ENCODE data around the gene RPS25. TPM values are rescaled to one million over a fixed set of nuclear protein-coding genes. Genes with fewer than 3 reads are reported as not detected.
"Not testable (repeated sequence)": the region's sequence is repeated elsewhere in the genome, so short reads cannot be mapped to it uniquely, and the experiment has no call there.

Gene RPS25
- total RNA-seq: 1,000 to 10,000 TPM; 1,257 to 1,287 TPM

DNA sequence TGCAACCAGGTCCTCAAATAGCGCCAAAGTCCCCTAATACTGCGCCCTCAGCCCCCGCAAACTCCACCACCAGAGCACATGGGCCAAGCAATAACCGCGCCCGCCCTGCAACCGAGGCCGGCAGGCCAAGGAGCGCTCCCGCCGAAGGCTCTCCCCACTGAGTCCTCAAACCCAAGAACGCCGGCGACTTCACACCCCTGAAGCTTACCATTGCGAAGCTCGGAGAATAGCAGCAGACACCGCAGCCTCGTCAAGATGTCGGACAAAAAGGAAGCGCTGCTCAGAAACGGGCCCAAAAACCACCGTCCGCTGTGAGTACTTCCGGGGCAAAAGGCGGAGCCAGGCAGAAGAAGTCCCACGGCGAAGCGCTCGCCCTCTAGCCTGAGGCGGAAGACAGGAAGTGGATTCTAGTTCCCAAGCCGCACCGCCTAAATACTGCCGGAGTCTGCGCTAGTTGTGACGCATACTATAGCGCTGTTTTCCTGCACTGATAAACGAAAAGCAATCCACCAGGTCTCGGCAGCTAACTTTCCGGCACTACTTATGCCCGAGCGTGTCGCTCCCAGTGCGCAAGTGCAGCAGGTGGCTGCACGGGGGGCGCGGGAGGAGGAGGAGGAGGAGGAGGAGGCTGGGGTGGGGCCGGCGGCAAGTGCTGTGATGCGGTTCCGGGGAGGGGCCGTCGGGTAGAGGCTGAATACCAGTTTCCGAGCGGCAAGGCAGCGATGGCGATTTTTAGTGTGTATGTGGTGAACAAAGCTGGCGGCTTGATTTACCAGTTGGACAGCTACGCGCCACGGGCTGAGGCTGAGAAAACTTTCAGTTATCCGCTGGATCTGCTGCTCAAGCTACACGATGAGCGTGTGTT is at the start of gene RPS25, which contains the start of gene TRAPPC4:
TSS of gene RPS25 (minus strand) at position 270 of the 865 bp plus-strand sequence. CDS start at position 211, 59 bp downstream.
TSS of gene TRAPPC4 (plus strand) at position 693 of the 865 bp plus-strand sequence. CDS start at position 723, 30 bp downstream.
- Mint-ChIP-seq H3K27ac (peak within 1 kb of the TSS; percentile 100), H3K4me1 (peaks cover 56% of the 10 kb centered on the region), H3K27me3 (no peaks in the 10 kb centered on the region), H3K4me3 (peak within 1 kb of the TSS; percentile 90), H3K9me3 (no peaks in the 10 kb centered on the region), H3K36me3 (ENCODE audit: low read depth) (peaks cover 78% of the 10 kb centered on the region)
- ChIA-PET POLR2A (interaction anchor here (0.8 to 12.8 kb wide), 27 partner anchors 11 to 446 kb away, joined by 3 to 150 read pairs (median 4); partner anchors contain the start of genes ARCN1, C2CD2L, CENATAC and DDX6), CTCF (interaction anchor here (1.1 to 3.2 kb wide), 7 partner anchors 12 to 320 kb away, joined by 3 to 29 read pairs (median 7); partner anchors contain the start of genes CENATAC, HYOU1, SLC37A4 and VPS11)
- peak; percentile 96 for DNase-seq

DNA sequence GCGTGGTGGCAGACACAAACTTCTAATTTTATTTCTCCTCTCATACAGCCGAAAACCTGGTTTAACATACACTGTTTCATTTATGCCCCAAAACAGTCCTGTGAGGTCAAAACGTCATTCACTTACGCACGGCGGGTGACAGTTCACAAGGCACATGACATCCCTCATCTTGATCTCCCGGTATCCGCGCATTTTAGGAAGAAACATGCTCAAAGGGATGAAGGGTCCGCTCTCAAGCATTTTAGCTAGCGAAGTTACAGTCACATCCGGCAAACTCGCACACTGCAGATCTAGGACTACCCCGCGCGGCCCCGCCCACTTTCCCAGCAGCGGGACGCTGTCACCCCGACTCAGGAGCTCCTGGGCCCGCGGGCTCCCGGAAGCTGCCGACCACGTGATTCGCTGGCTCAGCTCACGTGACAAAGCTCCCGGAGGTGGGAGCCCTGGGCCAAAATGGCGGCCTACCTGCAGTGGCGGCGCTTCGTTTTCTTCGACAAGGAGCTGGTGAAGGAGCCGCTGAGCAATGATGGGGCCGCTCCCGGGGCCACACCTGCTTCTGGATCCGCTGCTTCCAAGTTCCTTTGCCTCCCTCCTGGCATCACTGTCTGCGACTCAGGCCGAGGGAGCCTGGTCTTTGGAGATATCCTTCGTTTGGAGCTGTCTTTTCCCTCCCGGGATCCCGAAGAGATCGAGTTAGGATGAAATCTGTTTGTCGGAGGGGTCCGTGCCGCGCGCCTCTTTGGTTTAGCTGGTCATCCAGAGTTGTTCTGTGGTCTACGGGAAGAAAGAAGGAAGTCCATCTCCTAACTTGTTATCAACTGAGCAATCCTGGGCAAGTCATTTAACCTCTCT is 49.5 kb upstream of the RPS25 start, which contains the start of gene VPS11:
TSS of gene VPS11 (plus strand) at position 448 of the 852 bp plus-strand sequence. CDS start at position 454, 6 bp downstream.
- Mint-ChIP-seq H3K27me3 (no peaks in the 10 kb centered on the region), H3K36me3 (ENCODE audit: low read depth) (peaks cover 27% of the 10 kb centered on the region), H3K27ac (peak within 1 kb of the TSS; percentile 98), H3K4me3 (peak within 1 kb of the TSS; percentile 98), H3K4me1 (peaks cover 39% of the 10 kb centered on the region), H3K9me3 (no peaks in the 10 kb centered on the region)
- peak; percentile 98 for DNase-seq
- CTCF ChIA-PET: interaction anchor here (0.5 to 2.7 kb wide), 24 partner anchors 10 to 314 kb away, joined by 3 to 21 read pairs (median 6); partner anchors contain the start of genes C2CD2L, CBL, DPAGT1 and HMBS
- POLR2A ChIA-PET: interaction anchor here (0.6 to 4.7 kb wide), 30 partner anchors 11 to 496 kb away, joined by 3 to 105 read pairs (median 6); partner anchors contain the start of genes C2CD2L, CBL, CENATAC and DDX6

DNA sequence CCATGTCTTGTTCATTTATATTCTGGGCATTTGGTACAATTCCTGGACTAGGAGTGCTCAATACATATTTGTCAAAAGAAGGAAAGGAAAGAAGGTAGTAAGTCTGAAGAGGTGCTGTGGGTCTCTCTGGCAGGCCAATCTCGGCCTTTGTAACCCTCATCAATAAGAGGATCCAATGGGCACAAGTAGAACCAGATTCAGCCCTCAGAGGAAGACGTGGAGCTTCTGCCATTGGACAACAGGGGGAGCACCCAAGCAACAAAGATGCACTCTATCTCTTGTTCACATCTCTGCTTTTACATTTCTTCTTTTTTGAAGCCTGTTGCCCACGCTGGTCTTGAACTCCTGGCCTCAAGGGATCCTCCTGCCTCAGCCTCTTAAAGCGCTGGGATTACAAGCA is 47.2 kb upstream of the RPS25 start:
- POLR2A ChIA-PET: interaction anchor here (0.5 to 4.7 kb wide), 5 partner anchors 9 to 141 kb away, joined by 3 to 105 read pairs (median 4); partner anchors contain the start of genes CBL, HMBS and HYOU1
- Mint-ChIP-seq H3K27ac (peak overlapping the region; percentile 28), H3K36me3 (ENCODE audit: low read depth) (peaks cover 14% of the 10 kb centered on the region), H3K4me3 (peak overlapping the region; percentile 17), H3K9me3 (no peaks in the 10 kb centered on the region), H3K27me3 (no peaks in the 10 kb centered on the region), H3K4me1 (peaks cover 41% of the 10 kb centered on the region)
- DNase-seq: peak; percentile 65
- CTCF ChIA-PET: interaction anchor here (0.7 to 1.2 kb wide), 5 partner anchors 9 to 273 kb away, joined by 3 to 7 read pairs (median 3); a partner anchor contains a TSS

DNA sequence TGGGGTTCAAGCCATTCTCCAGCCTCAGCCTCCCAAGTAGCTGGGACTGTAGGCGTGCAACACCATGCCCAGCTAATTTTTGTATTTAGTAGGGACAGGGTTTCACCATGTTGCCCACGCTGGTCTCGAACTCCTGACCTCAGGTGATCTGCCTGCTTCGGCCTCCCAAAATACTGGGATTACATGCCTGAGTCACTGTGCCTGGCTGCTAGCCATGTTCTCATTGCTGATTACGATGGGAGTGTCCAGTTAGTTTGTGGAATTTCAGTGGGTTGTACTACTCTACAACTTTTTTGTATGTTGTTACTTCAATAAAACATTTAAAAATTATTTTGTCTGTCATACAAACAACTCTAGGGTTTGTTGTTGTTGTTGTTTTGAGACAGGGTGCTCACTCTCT is 44.6 kb upstream of the RPS25 start:
- POLR2A ChIA-PET: interaction anchor here (0.7 to 2.2 kb wide), 4 partner anchors 30 to 163 kb away, joined by 4 to 6 read pairs (median 5); no protein-coding TSS in a partner anchor
- Mint-ChIP-seq H3K4me3 (no peak overlapping the region), H3K36me3 (ENCODE audit: low read depth) (peaks cover 5% of the 10 kb centered on the region), H3K9me3 (no peaks in the 10 kb centered on the region), H3K4me1 (peaks cover 36% of the 10 kb centered on the region), H3K27me3 (no peaks in the 10 kb centered on the region), H3K27ac (no peak overlapping the region)
- DNase-seq: no peak
- CTCF ChIA-PET: interaction anchor here (0.8 kb wide), 1 partner anchor 33 kb away, joined by 3 read pairs; no protein-coding TSS in a partner anchor

DNA sequence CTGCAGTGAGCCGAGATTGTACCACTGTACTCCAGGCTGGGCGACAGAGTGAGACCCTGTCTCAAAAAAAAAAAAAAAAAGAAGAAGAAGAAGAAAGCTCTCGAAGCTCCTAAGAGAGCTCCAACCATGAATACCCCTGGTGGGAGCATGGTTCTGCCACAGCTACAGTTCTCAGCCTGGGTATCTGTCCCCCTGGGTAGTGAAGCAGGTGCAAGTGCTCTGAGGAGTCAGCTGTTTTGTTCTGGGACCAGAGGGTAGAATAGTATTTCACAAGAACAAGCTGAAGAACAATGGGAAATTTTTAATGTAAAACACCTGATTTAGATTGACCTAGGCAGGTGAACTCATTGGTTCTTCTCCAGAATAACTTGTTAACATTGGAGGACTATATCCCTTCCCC is 43.1 kb upstream of the RPS25 start:
- Mint-ChIP-seq H3K27me3 (no peaks in the 10 kb centered on the region), H3K4me3 (no peak overlapping the region), H3K4me1 (peaks cover 31% of the 10 kb centered on the region), H3K27ac (no peak overlapping the region), H3K36me3 (ENCODE audit: low read depth) (peaks cover 4% of the 10 kb centered on the region), H3K9me3 (no peaks in the 10 kb centered on the region)
- ChIA-PET POLR2A (interaction anchor here (0.9 to 2.2 kb wide), 3 partner anchors 31 to 43 kb away, joined by 3 to 6 read pairs (median 5); partner anchors contain the start of gene RPS25), CTCF (interaction anchor here (0.8 kb wide), 1 partner anchor 135 kb away, joined by 3 read pairs; no protein-coding TSS in a partner anchor)
- DNase-seq: no peak

DNA sequence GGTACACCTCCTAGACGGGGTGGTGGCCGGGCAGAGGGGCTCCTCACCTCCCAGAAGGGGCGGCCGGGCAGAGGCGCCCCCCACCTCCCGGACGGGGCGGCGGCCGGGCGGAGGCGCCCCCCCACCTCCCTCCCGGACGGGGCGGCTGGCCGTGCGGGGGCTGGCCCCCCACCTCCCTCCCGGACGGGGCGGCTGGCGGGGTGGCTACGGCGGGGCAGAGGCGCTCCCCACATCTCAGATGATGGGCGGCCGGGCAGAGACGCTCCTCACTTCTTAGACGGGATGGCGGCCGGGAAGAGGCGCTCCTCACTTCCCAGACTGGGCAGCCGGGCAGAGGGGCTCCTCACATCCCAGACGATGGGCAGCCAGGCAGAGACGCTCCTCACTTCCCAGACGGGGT is 41.0 kb upstream of the RPS25 start:
- CTCF ChIA-PET, H3K27ac Mint-ChIP-seq, DNase-seq, POLR2A ChIA-PET, H3K9me3 Mint-ChIP-seq, H3K4me3 Mint-ChIP-seq, H3K27me3 Mint-ChIP-seq: not testable (repeated sequence)
- H3K4me1 Mint-ChIP-seq: peaks cover 39% of the 10 kb centered on the region
- H3K36me3 Mint-ChIP-seq (ENCODE audit: low read depth): peaks cover 23% of the 10 kb centered on the region

DNA sequence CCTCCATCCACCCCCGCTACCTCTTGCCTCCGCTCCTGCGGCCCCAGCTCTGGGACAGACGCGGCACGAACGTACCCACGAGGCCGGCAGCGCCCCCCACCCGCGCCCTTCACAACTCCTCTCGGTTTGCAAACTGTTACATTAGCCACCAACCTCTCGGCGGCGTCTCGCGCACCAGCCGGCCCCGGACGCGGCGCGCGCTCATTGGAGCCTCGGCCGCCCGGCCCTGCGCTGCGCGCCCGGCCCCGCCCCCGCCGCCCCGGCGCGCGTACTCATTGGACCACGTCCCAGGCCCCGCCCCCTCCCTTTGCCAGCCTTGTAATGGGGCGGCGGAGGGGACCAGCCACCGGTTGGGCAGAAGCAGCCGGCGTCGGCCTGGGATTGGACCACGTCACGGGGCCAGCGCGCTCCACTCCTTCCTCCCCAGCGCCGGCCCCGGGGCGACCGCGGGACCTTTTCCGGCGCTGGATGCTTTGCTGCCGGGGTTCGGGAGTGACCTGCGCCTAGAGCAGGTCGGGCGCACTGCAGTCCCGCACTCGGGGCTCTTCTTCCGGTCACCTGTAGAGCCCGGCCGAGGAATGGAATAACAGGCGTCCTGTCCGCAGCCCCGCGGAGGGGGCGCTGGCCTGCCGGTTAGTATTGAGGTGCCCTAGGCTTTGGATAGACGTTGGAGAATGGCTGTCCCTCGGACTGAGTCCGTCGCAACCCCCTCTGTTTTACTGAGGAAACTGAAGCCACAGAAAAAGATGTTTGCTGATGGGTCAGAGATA is 39.0 kb upstream of the RPS25 start, which contains the start of gene HYOU1:
TSS of gene HYOU1 (minus strand) at position 206 of the 770 bp plus-strand sequence. CDS start 1,045 bp downstream, outside the sequence.
- H3K27ac Mint-ChIP-seq: peak within 1 kb of the TSS; percentile 91
- no peaks in the 10 kb centered on the region for H3K9me3 Mint-ChIP-seq
- peak; percentile 99 for DNase-seq
- H3K27me3 Mint-ChIP-seq: no peaks in the 10 kb centered on the region
- peaks cover 41% of the 10 kb centered on the region for H3K36me3 Mint-ChIP-seq (ENCODE audit: low read depth)
- CTCF ChIA-PET: interaction anchor here (0.6 to 3.1 kb wide), 17 partner anchors 8 to 216 kb away, joined by 3 to 21 read pairs (median 4); partner anchors contain the start of genes DPAGT1, HMBS, NLRX1 and RPS25
- POLR2A ChIA-PET: interaction anchor here (0.7 to 5.8 kb wide), 31 partner anchors 10 to 269 kb away, joined by 3 to 82 read pairs (median 4); partner anchors contain the start of genes CENATAC, DDX6, DPAGT1 and HINFP
- H3K4me1 Mint-ChIP-seq: peaks cover 52% of the 10 kb centered on the region
- peak within 1 kb of the TSS; percentile 95 for H3K4me3 Mint-ChIP-seq

DNA sequence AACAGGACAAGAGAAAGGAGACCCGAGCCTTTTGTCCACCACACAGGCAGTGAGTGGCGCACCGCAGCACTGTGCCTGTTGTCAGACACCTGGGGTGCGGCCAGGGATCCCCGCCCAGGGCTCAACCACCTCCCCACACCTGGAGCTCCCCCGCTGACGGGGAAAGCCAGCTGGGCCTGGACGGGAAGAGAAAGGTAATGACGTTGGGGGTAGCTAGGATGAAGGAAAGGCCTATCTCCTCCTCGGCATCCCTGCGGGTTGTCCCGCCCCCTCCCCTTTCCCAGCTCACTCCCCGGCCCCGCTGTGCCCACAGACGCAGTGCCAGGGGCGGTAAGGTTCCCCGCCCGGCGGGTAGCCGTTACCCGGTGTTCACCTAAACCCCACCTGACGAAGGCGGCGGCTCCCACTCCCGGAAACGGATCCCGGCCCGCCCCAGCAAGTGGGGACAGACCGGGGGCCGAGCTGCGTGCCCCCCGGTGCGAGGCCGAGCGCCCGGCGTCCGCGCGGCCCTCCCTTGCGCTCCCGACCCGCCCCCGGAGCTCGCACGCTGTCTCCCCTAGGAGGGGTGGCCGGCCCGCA is 38.4 kb upstream of the RPS25 start:
- H3K27me3 Mint-ChIP-seq: no peaks in the 10 kb centered on the region
- H3K9me3 Mint-ChIP-seq: no peaks in the 10 kb centered on the region
- ChIA-PET CTCF (interaction anchor here (0.6 to 3.1 kb wide), 22 partner anchors 9 to 265 kb away, joined by 3 to 21 read pairs (median 4); partner anchors contain the start of genes C2CD2L, DPAGT1, HMBS and RPS25), POLR2A (interaction anchor here (0.8 to 5.8 kb wide), 31 partner anchors 9 to 268 kb away, joined by 3 to 82 read pairs (median 5); partner anchors contain the start of genes C2CD2L, CENATAC, DDX6 and DPAGT1)
- peaks cover 56% of the 10 kb centered on the region for H3K4me1 Mint-ChIP-seq
- H3K36me3 Mint-ChIP-seq (ENCODE audit: low read depth): peaks cover 46% of the 10 kb centered on the region
- H3K4me3 Mint-ChIP-seq: peak overlapping the region; percentile 95
- peak overlapping the region; percentile 91 for H3K27ac Mint-ChIP-seq
- DNase-seq: peak; percentile 52

DNA sequence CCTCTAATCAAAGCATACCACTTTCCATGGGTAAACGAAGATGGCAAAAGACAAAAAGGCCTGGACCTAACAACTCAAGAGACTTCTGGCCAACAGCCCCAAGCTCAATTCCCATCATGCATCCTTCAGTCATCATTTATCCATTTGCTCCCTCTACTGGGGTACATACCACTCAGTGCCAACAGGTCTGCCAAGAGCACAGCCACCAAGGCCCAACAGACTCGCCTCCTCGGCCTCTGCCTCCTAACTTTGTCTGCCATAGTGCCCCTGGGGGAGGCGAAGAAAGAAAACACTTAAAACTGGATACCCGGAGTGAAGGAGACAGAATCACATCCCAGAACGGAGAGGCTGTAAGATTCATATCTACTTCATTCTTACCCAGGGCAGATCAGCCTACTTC is 37.8 kb upstream of the RPS25 start:
- POLR2A ChIA-PET: interaction anchor here (0.8 to 5.8 kb wide), 29 partner anchors 9 to 268 kb away, joined by 3 to 82 read pairs (median 6); partner anchors contain the start of genes C2CD2L, CENATAC, DDX6 and DPAGT1
- Mint-ChIP-seq H3K27me3 (no peaks in the 10 kb centered on the region), H3K9me3 (no peaks in the 10 kb centered on the region), H3K27ac (peak overlapping the region; percentile 79), H3K36me3 (ENCODE audit: low read depth) (peaks cover 52% of the 10 kb centered on the region), H3K4me1 (peaks cover 60% of the 10 kb centered on the region), H3K4me3 (peak overlapping the region; percentile 95)
- CTCF ChIA-PET: interaction anchor here (0.6 to 3.1 kb wide), 21 partner anchors 9 to 265 kb away, joined by 3 to 21 read pairs (median 4); partner anchors contain the start of genes C2CD2L, DPAGT1, HMBS and RPS25
- no peak for DNase-seq

DNA sequence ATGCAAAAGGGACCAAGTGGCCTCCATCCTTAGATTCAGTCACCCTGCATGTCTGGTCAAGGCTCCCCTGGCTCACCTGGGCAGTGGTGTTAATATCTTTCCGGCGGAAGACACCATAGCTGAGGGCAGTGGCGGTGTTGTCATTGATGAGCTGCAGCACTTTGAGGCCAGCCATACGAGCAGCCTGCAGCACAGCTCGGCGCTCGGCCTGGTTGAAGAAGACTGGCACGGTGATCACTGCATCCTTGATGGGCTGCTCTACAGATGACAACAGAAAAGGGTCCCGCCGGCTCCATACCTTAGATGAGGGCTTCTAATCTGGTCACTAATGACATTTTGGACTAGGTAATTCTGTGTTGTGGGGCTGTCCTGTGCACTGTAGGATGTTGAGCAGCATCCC is 36.3 kb upstream of the RPS25 start:
- Mint-ChIP-seq H3K27ac (no peak overlapping the region), H3K27me3 (no peaks in the 10 kb centered on the region), H3K9me3 (no peaks in the 10 kb centered on the region), H3K4me1 (peaks cover 65% of the 10 kb centered on the region), H3K36me3 (ENCODE audit: low read depth) (peaks cover 61% of the 10 kb centered on the region), H3K4me3 (no peak overlapping the region)
- POLR2A ChIA-PET: interaction anchor here (0.6 to 5.8 kb wide), 5 partner anchors 12 to 57 kb away, joined by 3 to 82 read pairs (median 7); partner anchors contain the start of genes CENATAC and VPS11
- CTCF ChIA-PET: interaction anchor here (1.0 to 3.1 kb wide), 4 partner anchors 13 to 36 kb away, joined by 3 to 21 read pairs (median 6); partner anchors contain the start of genes HMBS, RPS25, SLC37A4 and TRAPPC4
- no peak for DNase-seq

Measured in activated CD4-positive, alpha-beta memory T cell treated with anti-CD3 and anti-CD28 coated beads, Interleukin-2, amount 10 ng/mL, durations not matched to agents 7 days and 5 days (primary cell).